HG03103 (cell line): ENCODE results near the gene EFCAB3.
"Not testable (repeated sequence)": the region's sequence is repeated elsewhere in the genome, so short reads cannot be mapped to it uniquely, and the experiment has no call there.

Source experiments
- ATAC-seq: cut with Tn5 transposase; IDR thresholded peaks from one replicate; pipeline ENCODE4 v1.9.1; 2021; ENCODE audit warnings: low read depth; ENCODE audit not compliant: unreplicated experiment

The EFCAB3 gene

DNA sequence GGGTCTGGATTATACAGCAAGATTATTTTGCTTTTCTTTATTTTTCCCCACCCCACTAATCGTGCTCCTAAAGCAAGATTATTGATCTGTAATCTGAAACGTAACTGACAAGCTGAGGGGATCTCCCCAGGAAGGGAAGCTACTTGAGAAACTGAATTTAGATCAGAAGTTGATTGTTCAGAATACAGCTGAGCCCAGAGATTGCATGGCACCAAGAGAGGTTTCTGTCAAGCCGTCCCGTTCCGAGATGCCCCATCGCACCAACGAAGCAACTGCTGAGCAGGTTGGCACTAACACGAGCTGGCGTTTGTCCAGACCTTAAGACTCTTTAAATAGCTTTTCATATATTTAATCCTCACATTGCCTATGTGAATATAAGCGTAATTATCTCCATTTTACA is 78.1 kb downstream of the EFCAB3 start:
- not testable (repeated sequence) for ATAC-seq

DNA sequence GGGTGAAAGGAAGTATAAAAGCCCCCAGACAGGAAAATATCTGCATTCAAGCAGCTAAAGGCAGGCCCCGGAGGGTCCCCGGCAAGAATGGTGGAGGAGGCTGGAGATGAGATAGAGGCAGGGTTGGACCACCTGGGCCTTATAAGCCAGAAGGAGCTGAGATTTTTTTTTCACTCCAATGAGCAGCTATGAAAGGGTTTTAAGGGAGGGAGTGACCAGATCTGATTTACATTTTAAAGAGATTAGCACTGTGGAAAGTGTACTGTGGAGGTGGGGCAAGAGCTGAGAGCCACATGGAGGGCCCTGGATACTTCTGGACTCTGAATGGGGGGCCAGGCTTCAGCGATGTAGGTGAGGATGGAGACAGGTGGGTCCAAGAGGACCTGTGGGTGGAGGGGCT is 84.1 kb downstream of the EFCAB3 start:
- ATAC-seq = not testable (repeated sequence)

DNA sequence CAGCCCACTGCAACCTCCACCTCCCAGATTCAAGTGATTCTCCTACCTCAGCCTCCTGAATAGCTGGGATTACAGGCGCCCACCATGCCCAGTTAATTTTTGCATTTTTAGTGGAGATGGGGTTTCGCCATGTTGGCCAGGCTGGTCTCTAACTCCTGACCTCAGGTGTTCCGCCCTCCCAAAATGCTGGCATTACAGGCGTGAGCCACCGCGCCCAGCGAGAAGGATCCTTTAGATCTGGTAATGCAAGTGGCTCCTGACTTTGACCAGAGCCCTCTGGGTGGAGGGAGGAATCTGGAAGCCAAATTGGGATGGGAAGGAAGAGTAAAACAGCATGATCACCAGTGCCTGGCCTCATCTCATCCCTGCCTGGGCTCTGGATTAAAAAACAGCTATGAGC is 84.9 kb downstream of the EFCAB3 start:
- not testable (repeated sequence) for ATAC-seq
